OCI-LY3 (cell line): ENCODE measurements around the gene NIP7.

Experiments used
- H2AFZ ChIP-seq: fragments of 200-600, 300-600 bp; shearing (Covaris generic); 2 replicates; pipeline ENCODE4 v1.6.0; 2014; ENCODE audit warnings: antibody characterized with exemption, low read depth, low read length
- H3K27ac ChIP-seq: fragments of 200-600, 300-600 bp; sonication (generic); 2 replicates; pipeline ENCODE4 v1.5.1; 2014; ENCODE audit warnings: mild to moderate bottlenecking, low read length, moderate library complexity, mixed read lengths
- H3K27me3 ChIP-seq: fragments of 200-600, 300-600 bp; sonication (generic); 2 replicates; pipeline ENCODE4 v1.6.1; 2014; ENCODE audit warnings: low read depth, low read length, mixed read lengths
- H3K36me3 ChIP-seq: fragments of 200-600, 300-600 bp; sonication (generic); replicated peaks from 2 replicates; pipeline ENCODE3; 2014; ENCODE audit warnings: low read depth, low read length, mixed read lengths
- H3K4me1 ChIP-seq: fragments of 300-600, 200-600 bp; sonication (generic); 2 replicates; pipeline ENCODE4 v1.6.1; 2014; ENCODE audit warnings: low read length, mixed read lengths
- H3K4me2 ChIP-seq: fragments of 200-600, 300-600 bp; sonication (generic); 2 replicates; pipeline ENCODE4 v1.6.1; 2014; ENCODE audit warnings: low read length, mixed read lengths
- H3K4me3 ChIP-seq: fragments of 300-600, 200-600 bp; sonication (generic); 2 replicates; pipeline ENCODE4 v1.5.1; 2014; ENCODE audit warnings: antibody characterized with exemption, mild to moderate bottlenecking, low read length, moderate library complexity
- H3K79me2 ChIP-seq: fragments of 300-600, 200-600 bp; shearing (Covaris generic); 2 replicates; pipeline ENCODE4 v1.6.1; 2014; ENCODE audit warnings: mild to moderate bottlenecking, low read length, mixed read lengths
- H3K9ac ChIP-seq: fragments of 300-600, 200-600 bp; shearing (Covaris generic); 2 replicates; pipeline ENCODE4 v1.6.0; 2014; ENCODE audit warnings: mild to moderate bottlenecking, low read length, moderate library complexity
- H3K9me3 ChIP-seq: fragments of 200-600, 300-600 bp; shearing (Covaris generic); 2 replicates; pipeline ENCODE4 v1.6.1; 2014; ENCODE audit warnings: low read length, mixed read lengths; ENCODE audit not compliant: insufficient read depth
- H4K20me1 ChIP-seq: fragments of 200-600, 300-600 bp; sonication (generic); 2 replicates; pipeline ENCODE4 v1.6.1; 2016; ENCODE audit warnings: low read length, mixed read lengths; ENCODE audit not compliant: insufficient read depth
- EZH2phosphoT487 ChIP-seq: fragments of 200-600 bp; shearing (Covaris generic); IDR thresholded peaks from 2 replicates; pipeline ENCODE4 v1.6.1; 2018; ENCODE audit warnings: antibody characterized with exemption, mixed run types, low read depth
- TF ChIP-seq, protein P1 (sequence below): fragments of 200-600, 300-600 bp; sonication (generic); IDR thresholded peaks from 2 replicates; pipeline ENCODE4 v1.5.1; 2014; ENCODE audit warnings: antibody characterized with exemption, low read length, low read depth

Gene NIP7

GRCh38 chr16:69364088-69364487 is 24.5 kb downstream of the NIP7 start:
- no peak for TF ChIP-seq EZH2phosphoT487
- TF ChIP-seq, protein P1, sequence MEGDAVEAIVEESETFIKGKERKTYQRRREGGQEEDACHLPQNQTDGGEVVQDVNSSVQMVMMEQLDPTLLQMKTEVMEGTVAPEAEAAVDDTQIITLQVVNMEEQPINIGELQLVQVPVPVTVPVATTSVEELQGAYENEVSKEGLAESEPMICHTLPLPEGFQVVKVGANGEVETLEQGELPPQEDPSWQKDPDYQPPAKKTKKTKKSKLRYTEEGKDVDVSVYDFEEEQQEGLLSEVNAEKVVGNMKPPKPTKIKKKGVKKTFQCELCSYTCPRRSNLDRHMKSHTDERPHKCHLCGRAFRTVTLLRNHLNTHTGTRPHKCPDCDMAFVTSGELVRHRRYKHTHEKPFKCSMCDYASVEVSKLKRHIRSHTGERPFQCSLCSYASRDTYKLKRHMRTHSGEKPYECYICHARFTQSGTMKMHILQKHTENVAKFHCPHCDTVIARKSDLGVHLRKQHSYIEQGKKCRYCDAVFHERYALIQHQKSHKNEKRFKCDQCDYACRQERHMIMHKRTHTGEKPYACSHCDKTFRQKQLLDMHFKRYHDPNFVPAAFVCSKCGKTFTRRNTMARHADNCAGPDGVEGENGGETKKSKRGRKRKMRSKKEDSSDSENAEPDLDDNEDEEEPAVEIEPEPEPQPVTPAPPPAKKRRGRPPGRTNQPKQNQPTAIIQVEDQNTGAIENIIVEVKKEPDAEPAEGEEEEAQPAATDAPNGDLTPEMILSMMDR, result no peak
- Histone ChIP-seq H3K27me3 (no peaks in the 10 kb centered on the region), H3K9ac (no peak overlapping the region), H3K4me2 (no peak overlapping the region), H3K9me3 (no peaks in the 10 kb centered on the region), H3K27ac (no peak overlapping the region), H4K20me1 (no peaks in the 10 kb centered on the region), H3K4me3 (no peak overlapping the region), H3K79me2 (no peaks in the 10 kb centered on the region), H3K36me3 (peaks cover 51% of the 10 kb centered on the region), H2AFZ (no peak overlapping the region), H3K4me1 (no peaks in the 10 kb centered on the region)

DNA sequence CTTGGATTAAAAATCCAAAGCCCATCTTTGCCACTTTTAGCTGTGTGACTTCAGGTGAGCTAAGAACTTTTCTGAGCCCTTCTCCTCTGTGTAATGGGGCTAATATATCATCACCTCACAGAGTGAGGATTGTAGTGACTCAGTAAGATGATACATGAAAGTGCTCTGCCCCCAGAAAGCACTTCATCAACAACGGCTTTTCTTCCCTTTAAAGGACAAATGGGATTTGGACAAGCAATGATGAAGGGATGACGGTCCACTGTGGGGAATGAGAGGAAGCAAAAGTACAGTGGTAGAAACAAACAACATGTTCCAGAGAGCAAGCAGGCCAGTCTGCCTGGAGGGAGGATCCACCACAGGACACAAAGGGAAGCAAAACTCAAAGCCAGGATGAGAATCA is 26.3 kb downstream of the NIP7 start:
- H3K79me2 ChIP-seq, result no peaks in the 10 kb centered on the region
- H3K27ac ChIP-seq, result no peak overlapping the region
- peaks cover 67% of the 10 kb centered on the region for H3K36me3 ChIP-seq
- H3K9me3 ChIP-seq, result no peaks in the 10 kb centered on the region
- H3K4me2 ChIP-seq, result no peak overlapping the region
- no peaks in the 10 kb centered on the region for H4K20me1 ChIP-seq
- H3K9ac ChIP-seq, result no peak overlapping the region
- H3K4me1 ChIP-seq, result no peaks in the 10 kb centered on the region
- TF ChIP-seq EZH2phosphoT487, result no peak
- TF ChIP-seq, protein P1, result no peak
- H2AFZ ChIP-seq, result no peak overlapping the region
- no peaks in the 10 kb centered on the region for H3K27me3 ChIP-seq
- H3K4me3 ChIP-seq, result no peak overlapping the region

DNA sequence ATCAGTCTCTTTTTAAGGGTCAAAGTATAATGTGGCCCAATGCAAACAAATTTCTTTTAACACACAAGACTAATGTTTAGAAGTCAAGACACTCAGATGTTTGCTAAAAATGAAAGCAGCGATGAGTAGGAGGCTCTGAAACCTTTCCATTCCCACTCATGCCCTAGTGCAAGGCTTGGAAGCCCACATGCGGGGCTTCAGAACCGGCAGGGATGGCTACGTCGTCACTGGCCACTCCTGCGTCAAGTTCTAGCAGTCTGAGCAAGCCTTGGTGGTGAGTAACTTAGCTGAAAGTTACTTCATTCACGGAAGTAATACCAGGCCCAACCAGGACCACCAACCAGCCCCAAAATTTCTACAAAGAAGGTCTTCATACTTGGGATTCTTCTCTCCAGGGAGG is 26.9 kb downstream of the NIP7 start:
- TF ChIP-seq, protein P1, result no peak
- no peak for TF ChIP-seq EZH2phosphoT487
- H3K9ac ChIP-seq, result no peak overlapping the region
- H3K27ac ChIP-seq, result no peak overlapping the region
- no peak overlapping the region for H3K4me3 ChIP-seq
- H3K4me1 ChIP-seq, result no peaks in the 10 kb centered on the region
- no peaks in the 10 kb centered on the region for H4K20me1 ChIP-seq
- H2AFZ ChIP-seq, result no peak overlapping the region
- H3K27me3 ChIP-seq, result no peaks in the 10 kb centered on the region
- H3K36me3 ChIP-seq, result peaks cover 67% of the 10 kb centered on the region
- no peaks in the 10 kb centered on the region for H3K79me2 ChIP-seq
- no peaks in the 10 kb centered on the region for H3K9me3 ChIP-seq
- no peak overlapping the region for H3K4me2 ChIP-seq

DNA sequence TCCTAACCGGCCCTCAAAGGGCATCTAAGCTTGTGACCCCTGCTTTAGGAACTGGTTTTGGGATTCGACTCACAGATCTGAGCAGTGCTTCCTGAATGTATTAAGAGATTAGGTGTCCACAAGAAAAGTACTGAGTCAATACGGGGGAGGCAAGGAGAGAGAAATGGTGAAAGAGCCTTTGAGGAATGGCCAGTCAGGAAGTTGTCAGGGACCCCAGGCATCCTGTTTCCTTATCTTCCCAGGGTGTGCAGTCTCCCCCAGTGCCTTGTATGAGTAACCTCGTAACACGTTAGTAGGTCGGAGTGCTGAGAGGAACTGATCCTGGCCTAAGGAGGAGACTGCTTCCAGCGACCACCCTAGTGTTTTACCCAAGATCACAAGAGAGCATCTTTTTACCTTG is 28.4 kb downstream of the NIP7 start:
- no peaks in the 10 kb centered on the region for H3K79me2 ChIP-seq
- H3K4me1 ChIP-seq, result no peaks in the 10 kb centered on the region
- H4K20me1 ChIP-seq, result no peaks in the 10 kb centered on the region
- peaks cover 71% of the 10 kb centered on the region for H3K36me3 ChIP-seq
- H2AFZ ChIP-seq, result no peak overlapping the region
- no peaks in the 10 kb centered on the region for H3K27me3 ChIP-seq
- no peak overlapping the region for H3K9ac ChIP-seq
- H3K4me2 ChIP-seq, result no peak overlapping the region
- TF ChIP-seq, protein P1, result no peak
- no peak for TF ChIP-seq EZH2phosphoT487
- H3K27ac ChIP-seq, result no peak overlapping the region
- H3K9me3 ChIP-seq, result no peaks in the 10 kb centered on the region
- no peak overlapping the region for H3K4me3 ChIP-seq
